ENCODE measurements around the gene UPK3A.
"Not testable (repeated sequence)": the region's sequence is repeated elsewhere in the genome, so short reads cannot be mapped to it uniquely, and the experiment has no call there.

UPK3A gene

DNA sequence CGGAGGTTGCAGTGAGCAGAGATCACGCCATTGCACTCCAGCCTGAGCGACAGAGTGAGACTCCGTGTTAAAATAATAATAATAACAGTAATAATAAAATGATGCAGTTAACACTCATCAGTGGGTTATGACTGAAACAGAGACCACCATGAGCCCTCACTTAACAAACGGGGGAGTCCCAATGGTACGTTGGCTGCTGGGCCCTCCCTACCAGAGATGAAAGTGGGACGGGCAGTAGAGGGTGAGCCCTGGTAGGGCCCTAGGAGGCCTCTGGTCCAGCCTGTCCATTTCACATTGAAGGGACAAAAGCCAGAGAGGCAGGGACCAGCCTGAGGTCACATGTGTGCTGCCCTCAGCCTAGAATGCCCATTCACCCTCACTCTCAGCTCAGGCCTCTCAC lies 30.4 kb upstream of the UPK3A start:
- Histone ChIP-seq H3K4me3 (ENCODE audit: low read depth in 1 of 2, low read length in 2 of 2) (no peak overlapping the region), H3K4me1 (ENCODE audit: insufficient read depth, low read length) (no peaks in the 10 kb centered on the region), H3K27ac (ENCODE audit: low read length) (no peak overlapping the region), H3K9ac (ENCODE audit: low read depth, low read length) (no peak overlapping the region), H3K27me3 (ENCODE audit: insufficient read depth, low read length, poor library complexity) (peaks cover 1% of the 10 kb centered on the region), H2AFZ (ENCODE audit: low read depth, low read length) (no peak overlapping the region), H4K20me1 (ENCODE audit: insufficient read depth, low read length) (no peaks in the 10 kb centered on the region), H3K9me3 (ENCODE audit: insufficient read depth, low read length, severe bottlenecking) (no peaks in the 10 kb centered on the region), H3K4me2 (ENCODE audit: insufficient read depth, low read length) (no peak overlapping the region), H3K79me2 (ENCODE audit: insufficient read depth, low read length) (no peaks in the 10 kb centered on the region), H3K36me3 (ENCODE audit: insufficient read depth, low read length) (no peaks in the 10 kb centered on the region)
- no peak for TF ChIP-seq EZH2 (IDR thresholded peaks at IDR 0.05; ENCODE audit: borderline replicate concordance, low read depth, low read length, severe bottlenecking)
- TF ChIP-seq, protein P1, sequence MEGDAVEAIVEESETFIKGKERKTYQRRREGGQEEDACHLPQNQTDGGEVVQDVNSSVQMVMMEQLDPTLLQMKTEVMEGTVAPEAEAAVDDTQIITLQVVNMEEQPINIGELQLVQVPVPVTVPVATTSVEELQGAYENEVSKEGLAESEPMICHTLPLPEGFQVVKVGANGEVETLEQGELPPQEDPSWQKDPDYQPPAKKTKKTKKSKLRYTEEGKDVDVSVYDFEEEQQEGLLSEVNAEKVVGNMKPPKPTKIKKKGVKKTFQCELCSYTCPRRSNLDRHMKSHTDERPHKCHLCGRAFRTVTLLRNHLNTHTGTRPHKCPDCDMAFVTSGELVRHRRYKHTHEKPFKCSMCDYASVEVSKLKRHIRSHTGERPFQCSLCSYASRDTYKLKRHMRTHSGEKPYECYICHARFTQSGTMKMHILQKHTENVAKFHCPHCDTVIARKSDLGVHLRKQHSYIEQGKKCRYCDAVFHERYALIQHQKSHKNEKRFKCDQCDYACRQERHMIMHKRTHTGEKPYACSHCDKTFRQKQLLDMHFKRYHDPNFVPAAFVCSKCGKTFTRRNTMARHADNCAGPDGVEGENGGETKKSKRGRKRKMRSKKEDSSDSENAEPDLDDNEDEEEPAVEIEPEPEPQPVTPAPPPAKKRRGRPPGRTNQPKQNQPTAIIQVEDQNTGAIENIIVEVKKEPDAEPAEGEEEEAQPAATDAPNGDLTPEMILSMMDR (IDR thresholded peaks at IDR 0.05; ENCODE audit: borderline replicate concordance, extremely low read depth, low read length, poor library complexity, severe bottlenecking), result no peak
- ATAC-seq (ENCODE audit: insufficient read depth, low read depth) (no peak), DNase-seq (no peak)

DNA sequence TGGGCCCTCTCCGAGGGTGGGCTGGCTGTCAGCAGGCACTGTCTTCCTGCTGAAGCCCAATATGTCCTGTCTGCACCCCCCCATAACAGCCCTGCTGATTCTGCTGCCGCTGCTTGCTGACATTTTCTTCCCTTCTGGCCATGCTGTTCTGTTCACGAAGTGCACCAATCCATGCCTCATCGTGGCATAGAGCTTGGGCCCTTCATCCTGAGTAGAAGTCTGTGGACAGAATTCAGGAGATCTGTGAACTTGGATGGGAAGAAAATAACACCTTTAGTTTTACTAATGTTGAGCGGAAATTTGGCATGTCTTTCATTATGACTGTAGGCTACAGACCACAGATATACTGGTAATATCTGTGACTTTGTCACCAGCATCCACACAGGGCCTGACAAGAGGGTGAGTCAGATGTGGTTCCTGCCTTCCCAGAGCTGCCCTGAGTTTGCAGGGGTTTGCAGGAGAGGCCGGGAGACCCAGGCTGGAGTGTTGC lies 29.9 kb upstream of the UPK3A start:
- Histone ChIP-seq H3K4me1 (ENCODE audit: insufficient read depth, low read length) (no peaks in the 10 kb centered on the region), H4K20me1 (ENCODE audit: insufficient read depth, low read length) (no peaks in the 10 kb centered on the region), H3K27me3 (ENCODE audit: insufficient read depth, low read length, poor library complexity) (peaks cover 4% of the 10 kb centered on the region), H3K4me2 (ENCODE audit: insufficient read depth, low read length) (no peak overlapping the region), H2AFZ (ENCODE audit: low read depth, low read length) (no peak overlapping the region), H3K4me3 (ENCODE audit: low read depth in 1 of 2, low read length in 2 of 2) (no peak overlapping the region), H3K9me3 (ENCODE audit: insufficient read depth, low read length, severe bottlenecking) (no peaks in the 10 kb centered on the region), H3K36me3 (ENCODE audit: insufficient read depth, low read length) (no peaks in the 10 kb centered on the region), H3K79me2 (ENCODE audit: insufficient read depth, low read length) (no peaks in the 10 kb centered on the region), H3K27ac (ENCODE audit: low read length) (no peak overlapping the region), H3K9ac (ENCODE audit: low read depth, low read length) (no peak overlapping the region)
- TF ChIP-seq, protein P1 (IDR thresholded peaks at IDR 0.05; ENCODE audit: borderline replicate concordance, extremely low read depth, low read length, poor library complexity, severe bottlenecking), result no peak
- no peak for TF ChIP-seq EZH2 (IDR thresholded peaks at IDR 0.05; ENCODE audit: borderline replicate concordance, low read depth, low read length, severe bottlenecking)
- ATAC-seq (ENCODE audit: insufficient read depth, low read depth) (no peak), DNase-seq (no peak)

DNA sequence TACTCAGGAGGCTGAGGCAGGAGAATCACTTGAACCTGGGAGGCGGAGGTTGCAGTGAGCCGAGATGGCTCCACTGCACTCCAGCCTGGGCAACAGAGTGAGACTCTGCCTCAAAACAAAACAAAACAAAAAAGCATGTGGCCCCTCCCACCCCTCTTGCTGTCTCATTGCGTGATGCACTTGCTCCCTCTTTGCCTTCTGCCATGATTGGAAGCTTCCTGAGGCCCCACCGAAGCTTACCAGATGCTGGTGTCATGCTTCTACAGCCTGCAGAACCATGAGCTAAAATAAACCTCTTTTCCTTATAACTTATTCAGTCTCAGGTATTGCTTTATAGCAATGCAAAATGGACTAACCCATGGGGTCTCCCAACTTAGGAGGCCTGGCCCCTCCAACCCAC lies 26.8 kb upstream of the UPK3A start:
- not testable (repeated sequence) for DNase-seq; H3K4me1 ChIP-seq (ENCODE audit: insufficient read depth, low read length); H3K4me3 ChIP-seq (ENCODE audit: low read depth in 1 of 2, low read length in 2 of 2); H3K4me2 ChIP-seq (ENCODE audit: insufficient read depth, low read length); H3K36me3 ChIP-seq (ENCODE audit: insufficient read depth, low read length); H3K9me3 ChIP-seq (ENCODE audit: insufficient read depth, low read length, severe bottlenecking); H3K79me2 ChIP-seq (ENCODE audit: insufficient read depth, low read length); H3K27ac ChIP-seq (ENCODE audit: low read length); H2AFZ ChIP-seq (ENCODE audit: low read depth, low read length); ATAC-seq (ENCODE audit: insufficient read depth, low read depth); H3K9ac ChIP-seq (ENCODE audit: low read depth, low read length); H4K20me1 ChIP-seq (ENCODE audit: insufficient read depth, low read length)
- H3K27me3 ChIP-seq (ENCODE audit: insufficient read depth, low read length, poor library complexity), result peaks cover 17% of the 10 kb centered on the region

DNA sequence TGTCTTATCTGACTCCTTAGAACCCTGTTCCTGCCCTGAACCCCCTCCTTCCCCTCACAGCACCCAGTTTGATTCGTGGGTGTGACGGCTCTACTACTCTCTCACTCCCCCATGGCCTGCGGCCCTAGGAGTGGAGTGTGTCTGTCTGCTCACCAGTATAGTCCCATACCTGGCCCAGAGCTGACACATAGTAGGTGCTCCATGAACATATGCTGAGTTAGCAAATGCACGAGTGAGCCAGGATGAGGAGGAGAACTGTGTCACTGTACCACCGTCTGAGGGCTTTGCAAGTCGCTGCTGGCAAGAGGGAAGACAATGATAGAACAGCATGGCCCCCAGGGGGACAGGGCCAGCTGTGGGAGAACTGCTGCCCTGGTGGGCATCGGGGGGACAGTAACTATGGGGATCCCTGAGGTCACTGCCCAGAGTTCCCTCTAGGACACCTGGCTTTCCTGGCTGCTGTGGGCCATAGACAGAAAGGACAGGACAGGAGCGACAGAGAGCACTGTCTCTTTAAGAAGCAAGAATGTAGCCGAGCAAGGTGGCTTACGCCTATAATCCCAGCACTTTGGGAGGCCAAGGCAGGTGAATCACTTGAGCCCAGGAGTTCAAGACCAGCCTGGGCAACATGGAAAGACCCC lies 24.9 kb upstream of the UPK3A start:
- no peak overlapping the region for H3K4me2 ChIP-seq (ENCODE audit: insufficient read depth, low read length)
- ATAC-seq (ENCODE audit: insufficient read depth, low read depth) (no peak), DNase-seq (no peak)
- TF ChIP-seq EZH2 (IDR thresholded peaks at IDR 0.05; ENCODE audit: borderline replicate concordance, low read depth, low read length, severe bottlenecking), result no peak
- TF ChIP-seq, protein P1 (IDR thresholded peaks at IDR 0.05; ENCODE audit: borderline replicate concordance, extremely low read depth, low read length, poor library complexity, severe bottlenecking), result no peak
- peaks cover 29% of the 10 kb centered on the region for H3K27me3 ChIP-seq (ENCODE audit: insufficient read depth, low read length, poor library complexity)
- no peak overlapping the region for H3K27ac ChIP-seq (ENCODE audit: low read length)
- H3K79me2 ChIP-seq (ENCODE audit: insufficient read depth, low read length), result no peaks in the 10 kb centered on the region
- no peaks in the 10 kb centered on the region for H3K4me1 ChIP-seq (ENCODE audit: insufficient read depth, low read length)
- H2AFZ ChIP-seq (ENCODE audit: low read depth, low read length), result no peak overlapping the region
- no peak overlapping the region for H3K9ac ChIP-seq (ENCODE audit: low read depth, low read length)
- H3K4me3 ChIP-seq (ENCODE audit: low read depth in 1 of 2, low read length in 2 of 2), result no peak overlapping the region
- H3K36me3 ChIP-seq (ENCODE audit: insufficient read depth, low read length), result no peaks in the 10 kb centered on the region
- H3K9me3 ChIP-seq (ENCODE audit: insufficient read depth, low read length, severe bottlenecking), result no peaks in the 10 kb centered on the region
- H4K20me1 ChIP-seq (ENCODE audit: insufficient read depth, low read length), result peaks cover 8% of the 10 kb centered on the region; the same call in 1 of the 2 replicates

DNA sequence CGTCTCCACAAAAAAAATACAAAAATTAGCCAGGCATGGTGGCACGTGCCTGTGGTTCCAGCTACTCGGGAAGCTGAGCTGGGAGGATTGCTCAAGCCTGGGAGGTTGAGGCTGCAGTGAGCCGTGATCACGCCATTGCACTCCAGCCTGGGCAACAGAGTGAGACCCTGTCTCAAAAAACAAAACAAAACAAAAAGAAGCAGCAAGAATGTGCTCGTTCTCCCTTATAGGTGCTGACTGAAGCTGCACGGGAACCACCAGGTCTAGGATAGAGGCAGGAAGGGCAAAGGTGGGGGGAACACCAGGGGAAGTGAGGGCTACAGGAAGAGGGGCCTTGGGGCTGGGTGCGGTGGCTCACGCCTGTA lies 24.4 kb upstream of the UPK3A start:
- H2AFZ ChIP-seq (ENCODE audit: low read depth, low read length); H3K27ac ChIP-seq (ENCODE audit: low read length); H3K4me2 ChIP-seq (ENCODE audit: insufficient read depth, low read length); DNase-seq; ATAC-seq (ENCODE audit: insufficient read depth, low read depth); H3K36me3 ChIP-seq (ENCODE audit: insufficient read depth, low read length); H3K9ac ChIP-seq (ENCODE audit: low read depth, low read length); H3K4me1 ChIP-seq (ENCODE audit: insufficient read depth, low read length); H3K79me2 ChIP-seq (ENCODE audit: insufficient read depth, low read length); H3K4me3 ChIP-seq (ENCODE audit: low read depth in 1 of 2, low read length in 2 of 2); H3K9me3 ChIP-seq (ENCODE audit: insufficient read depth, low read length, severe bottlenecking); H4K20me1 ChIP-seq (ENCODE audit: insufficient read depth, low read length): not testable (repeated sequence)
- peaks cover 29% of the 10 kb centered on the region for H3K27me3 ChIP-seq (ENCODE audit: insufficient read depth, low read length, poor library complexity)

All from DND-41 (cell line).